ENCODE results near the gene DNER. TPM values are rescaled to one million over a fixed set of nuclear protein-coding genes. Genes with fewer than 3 reads are reported as not detected.
"Not testable (repeated sequence)": the region's sequence is repeated elsewhere in the genome, so short reads cannot be mapped to it uniquely, and the experiment has no call there.

The DNER gene
- total RNA-seq, 2 experiments from 2014 or later = not detected

GRCh38 chr2:229405796-229406195, 308.6 kb downstream of the DNER start:
- DNase-seq = no peak
- Mint-ChIP-seq H3K9me3 (no peaks in the 10 kb centered on the region), H3K36me3 (no peaks in the 10 kb centered on the region), H3K27me3 (no peaks in the 10 kb centered on the region), H3K27ac (no peak overlapping the region), H3K4me3 (no peak overlapping the region), H3K4me1 (no peaks in the 10 kb centered on the region)

- H3K9me3 Mint-ChIP-seq = no peaks in the 10 kb centered on the region
- H3K27ac Mint-ChIP-seq = no peak overlapping the region
- H3K4me1 Mint-ChIP-seq = no peaks in the 10 kb centered on the region
- H3K36me3 Mint-ChIP-seq = no peaks in the 10 kb centered on the region
- no peaks in the 10 kb centered on the region for H3K27me3 Mint-ChIP-seq
- no peak overlapping the region for H3K4me3 Mint-ChIP-seq
- DNase-seq = no peak
Observed at GRCh38 chr2:229403296-229403695, 311.1 kb downstream of the DNER start.

GRCh38 chr2:229401171-229401865, 313.0 kb downstream of the DNER start:
- Mint-ChIP-seq H3K4me3 (no peak overlapping the region), H3K36me3 (no peaks in the 10 kb centered on the region), H3K4me1 (no peaks in the 10 kb centered on the region), H3K27me3 (no peaks in the 10 kb centered on the region), H3K9me3 (peaks cover 10% of the 10 kb centered on the region), H3K27ac (no peak overlapping the region)
- DNase-seq = no peak

DNA sequence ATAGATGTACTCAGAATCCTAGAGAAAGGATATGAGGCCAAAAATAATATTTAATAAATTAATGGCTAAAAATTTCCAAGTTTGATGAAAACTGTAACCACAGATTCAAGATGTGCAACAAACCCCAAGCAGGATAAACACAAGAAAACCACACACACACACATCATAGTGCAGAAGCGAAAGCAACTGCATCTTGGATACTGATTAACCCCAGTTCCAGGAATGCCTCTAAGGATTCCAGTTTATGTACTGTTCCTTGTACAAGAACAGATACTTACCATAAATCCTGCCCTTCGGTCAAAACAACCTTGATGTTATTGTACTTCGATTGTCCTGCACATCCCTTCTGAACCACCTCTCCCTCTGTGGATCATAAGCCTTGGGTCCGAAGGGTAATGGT, 320.4 kb downstream of the DNER start:
- no peaks in the 10 kb centered on the region for H3K27me3 Mint-ChIP-seq
- no peak overlapping the region for H3K4me3 Mint-ChIP-seq
- no peaks in the 10 kb centered on the region for H3K4me1 Mint-ChIP-seq
- H3K9me3 Mint-ChIP-seq = peaks cover 12% of the 10 kb centered on the region
- no peak for DNase-seq
- H3K27ac Mint-ChIP-seq = no peak overlapping the region
- H3K36me3 Mint-ChIP-seq = no peaks in the 10 kb centered on the region

DNA sequence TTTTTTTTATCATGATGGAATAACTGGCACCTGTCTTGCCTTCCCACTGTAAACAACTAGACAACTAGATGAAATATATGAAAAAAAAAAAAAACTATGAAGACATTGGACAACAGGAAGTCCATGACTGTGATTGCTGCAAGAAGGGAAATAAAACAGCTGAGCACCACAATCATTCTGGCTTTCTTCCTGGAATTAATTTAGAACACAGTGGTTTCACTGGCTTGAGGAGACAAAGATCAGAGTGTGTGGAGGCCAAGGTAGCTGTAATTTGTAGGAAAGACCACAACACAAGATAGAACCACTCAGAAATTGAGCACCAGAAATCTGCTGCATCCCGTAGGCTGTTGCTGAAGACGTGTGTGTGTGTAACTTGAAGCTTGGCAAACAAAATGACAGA, 322.2 kb downstream of the DNER start:
- H3K27me3 Mint-ChIP-seq = no peaks in the 10 kb centered on the region
- peaks cover 7% of the 10 kb centered on the region for H3K9me3 Mint-ChIP-seq
- H3K4me1 Mint-ChIP-seq = no peaks in the 10 kb centered on the region
- no peak overlapping the region for H3K4me3 Mint-ChIP-seq
- no peaks in the 10 kb centered on the region for H3K36me3 Mint-ChIP-seq
- H3K27ac Mint-ChIP-seq = no peak overlapping the region
- DNase-seq = no peak

DNA sequence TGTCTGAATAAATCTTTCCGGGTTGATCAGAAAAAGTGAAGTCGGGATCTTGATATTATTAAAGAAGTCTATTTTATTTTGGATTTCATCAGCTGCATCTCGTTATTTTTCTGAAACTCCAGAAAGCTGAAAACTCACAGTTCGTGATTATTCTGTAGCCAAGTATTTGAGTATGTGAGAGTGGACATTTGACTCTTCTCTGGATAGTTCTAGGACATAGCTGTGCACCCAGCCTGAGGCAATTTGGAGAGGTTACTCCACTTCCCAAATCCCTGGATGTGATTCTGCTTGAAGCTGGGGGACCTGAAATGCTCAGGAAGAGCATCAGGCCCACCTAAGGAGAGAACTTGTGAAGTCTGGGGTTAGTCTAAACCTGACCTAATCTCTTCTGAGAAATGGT, 325.6 kb downstream of the DNER start:
- Mint-ChIP-seq H3K27ac (no peak overlapping the region), H3K4me3 (no peak overlapping the region), H3K36me3 (no peaks in the 10 kb centered on the region), H3K27me3 (no peaks in the 10 kb centered on the region), H3K4me1 (no peaks in the 10 kb centered on the region), H3K9me3 (peaks cover 23% of the 10 kb centered on the region)
- no peak for DNase-seq

DNA sequence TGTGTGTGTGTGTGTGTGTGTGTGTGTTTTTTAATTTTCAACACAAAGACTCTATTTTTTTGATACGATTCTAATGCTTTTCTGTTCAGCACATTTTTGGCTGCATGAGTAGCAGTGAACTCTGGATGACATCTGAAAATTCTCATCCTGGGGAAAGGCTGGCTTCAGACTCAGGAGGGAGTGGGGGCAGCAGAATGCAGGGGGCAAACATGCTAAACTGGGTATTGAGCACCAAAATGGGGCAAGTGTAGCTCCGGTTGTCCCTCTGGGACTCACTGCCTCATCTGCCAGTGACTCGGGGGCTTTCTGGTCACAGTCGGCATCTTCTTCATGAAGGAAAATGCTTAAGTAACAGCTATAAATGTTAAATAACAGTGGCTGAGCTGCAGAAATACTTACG, 326.5 kb downstream of the DNER start:
- no peak overlapping the region for H3K27ac Mint-ChIP-seq
- peaks cover 28% of the 10 kb centered on the region for H3K9me3 Mint-ChIP-seq
- no peaks in the 10 kb centered on the region for H3K4me1 Mint-ChIP-seq
- DNase-seq = no peak
- no peaks in the 10 kb centered on the region for H3K36me3 Mint-ChIP-seq
- no peaks in the 10 kb centered on the region for H3K27me3 Mint-ChIP-seq
- no peak overlapping the region for H3K4me3 Mint-ChIP-seq

DNA sequence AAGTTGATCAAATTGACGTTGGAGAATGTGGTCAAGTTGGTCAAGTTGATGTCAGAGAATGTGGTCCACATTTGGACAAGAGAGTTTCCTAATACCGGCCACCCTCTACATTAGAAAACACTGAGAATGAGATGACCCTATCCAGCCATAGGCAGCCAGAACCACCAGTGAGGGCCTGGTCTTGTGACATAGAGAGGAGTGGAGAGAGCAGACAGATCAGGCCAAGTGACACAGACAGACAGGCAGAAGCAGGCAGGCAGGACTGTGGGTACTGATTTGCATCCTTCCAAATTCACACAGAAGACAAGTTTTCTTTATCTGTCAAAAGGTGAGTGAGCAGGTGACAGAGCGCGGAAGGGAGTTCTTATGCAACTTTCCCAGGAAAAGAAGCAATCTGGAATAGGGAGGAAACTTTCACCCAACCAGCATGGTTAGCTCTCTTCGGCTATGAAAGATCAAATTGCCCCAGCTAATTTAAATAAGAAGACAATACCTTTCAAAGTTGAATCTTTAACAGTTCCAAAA, 334.2 kb downstream of the DNER start:
- Mint-ChIP-seq H3K27me3 (no peaks in the 10 kb centered on the region), H3K4me1 (no peaks in the 10 kb centered on the region), H3K9me3 (peaks cover 20% of the 10 kb centered on the region), H3K27ac (no peak overlapping the region), H3K36me3 (no peaks in the 10 kb centered on the region), H3K4me3 (no peak overlapping the region)
- DNase-seq = no peak

- Mint-ChIP-seq H3K9me3 (peaks cover 7% of the 10 kb centered on the region), H3K36me3 (no peaks in the 10 kb centered on the region), H3K27me3 (no peaks in the 10 kb centered on the region), H3K4me3 (no peak overlapping the region), H3K4me1 (no peaks in the 10 kb centered on the region), H3K27ac (no peak overlapping the region)
- no peak for DNase-seq
Observed at GRCh38 chr2:229378386-229378785, 336.0 kb downstream of the DNER start.

DNA sequence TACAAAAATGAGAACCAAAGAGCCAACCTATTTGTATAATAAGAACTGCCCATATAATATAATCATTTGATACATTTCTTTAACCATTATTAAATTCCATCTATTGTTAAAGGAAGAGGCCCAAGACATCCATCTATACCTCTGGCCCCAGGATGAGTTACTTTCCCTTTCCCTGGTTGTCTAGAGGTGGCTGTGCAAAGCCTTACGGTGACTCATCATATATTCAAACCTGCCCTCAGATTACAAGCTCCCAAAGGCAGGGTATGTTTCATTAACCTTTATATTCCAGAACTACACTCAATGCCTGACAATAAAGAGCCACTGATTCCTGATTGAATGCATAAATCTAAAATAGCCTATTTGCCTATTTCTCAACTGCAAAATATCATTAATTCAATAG, 337.5 kb downstream of the DNER start:
- H3K9me3 Mint-ChIP-seq = no peaks in the 10 kb centered on the region
- DNase-seq = no peak
- H3K27ac Mint-ChIP-seq = no peak overlapping the region
- H3K4me1 Mint-ChIP-seq = no peaks in the 10 kb centered on the region
- H3K36me3 Mint-ChIP-seq = no peaks in the 10 kb centered on the region
- no peak overlapping the region for H3K4me3 Mint-ChIP-seq
- no peaks in the 10 kb centered on the region for H3K27me3 Mint-ChIP-seq

DNA sequence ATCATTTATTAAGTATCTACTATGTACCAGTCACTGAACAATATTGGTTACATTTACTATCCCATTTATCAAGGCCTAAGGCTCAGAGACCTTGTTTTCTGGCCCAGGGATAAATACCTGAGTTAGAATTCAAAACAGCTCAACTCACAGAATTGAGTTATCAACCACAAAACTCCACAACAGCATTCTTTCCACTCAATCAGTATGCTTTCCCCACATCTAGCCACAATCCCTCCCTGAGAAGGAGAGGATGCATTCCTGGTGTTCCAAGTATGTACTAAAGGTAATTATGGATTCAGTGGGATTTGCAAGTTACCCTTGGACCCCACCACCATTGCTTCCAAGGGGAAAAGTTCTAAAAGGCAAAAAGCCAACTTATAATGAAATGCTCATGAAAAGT, 339.1 kb downstream of the DNER start:
- Mint-ChIP-seq H3K4me1 (no peaks in the 10 kb centered on the region), H3K36me3 (no peaks in the 10 kb centered on the region), H3K27me3 (no peaks in the 10 kb centered on the region), H3K4me3 (no peak overlapping the region), H3K27ac (no peak overlapping the region), H3K9me3 (no peaks in the 10 kb centered on the region)
- no peak for DNase-seq

GRCh38 chr2:229373311-229373710, 341.0 kb downstream of the DNER start:
- DNase-seq, H3K9me3 Mint-ChIP-seq, H3K27me3 Mint-ChIP-seq, H3K36me3 Mint-ChIP-seq, H3K4me3 Mint-ChIP-seq, H3K27ac Mint-ChIP-seq, H3K4me1 Mint-ChIP-seq: not testable (repeated sequence)

DNA sequence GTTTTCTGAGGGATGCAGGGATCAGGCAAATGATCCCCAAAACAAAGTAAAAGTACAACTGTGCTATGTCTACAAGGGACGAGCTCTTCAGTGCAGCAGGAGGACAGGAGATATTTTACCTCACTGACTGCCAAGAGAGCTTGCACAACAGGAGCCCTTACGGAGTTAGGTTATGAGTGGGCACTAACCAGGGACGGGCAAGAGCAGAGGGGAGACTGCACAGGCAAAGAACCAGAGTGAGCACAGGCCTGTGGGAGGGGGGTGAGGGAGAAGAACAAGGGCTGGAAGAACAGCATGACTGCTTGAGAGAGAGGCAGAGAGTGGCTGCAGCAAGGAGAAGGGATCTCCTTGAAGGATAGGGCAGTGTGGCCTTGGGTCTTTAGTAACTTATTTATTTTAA, 342.1 kb downstream of the DNER start:
- no peaks in the 10 kb centered on the region for H3K9me3 Mint-ChIP-seq
- H3K27ac Mint-ChIP-seq = no peak overlapping the region
- H3K4me1 Mint-ChIP-seq = no peaks in the 10 kb centered on the region
- H3K36me3 Mint-ChIP-seq = no peaks in the 10 kb centered on the region
- no peaks in the 10 kb centered on the region for H3K27me3 Mint-ChIP-seq
- no peak for DNase-seq
- no peak overlapping the region for H3K4me3 Mint-ChIP-seq

DNA sequence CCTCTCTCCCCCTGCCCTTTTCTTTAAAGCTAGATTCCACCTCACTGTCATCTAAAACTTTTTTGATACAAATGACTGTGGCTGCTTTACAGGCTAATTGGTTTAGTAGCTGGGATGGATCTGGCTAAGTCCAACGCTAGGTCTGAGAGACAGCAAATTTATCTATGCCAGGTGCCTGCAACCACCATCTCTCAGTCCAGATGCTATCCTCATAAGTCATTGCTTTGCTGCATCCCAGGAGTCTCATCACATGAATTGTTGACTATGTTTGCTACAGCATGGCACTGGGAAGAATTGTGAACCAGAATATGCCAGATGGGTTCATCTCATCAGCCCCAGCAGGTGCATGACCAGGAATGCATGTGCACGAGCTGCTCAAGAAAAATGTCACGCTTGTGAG, 343.3 kb downstream of the DNER start:
- no peaks in the 10 kb centered on the region for H3K27me3 Mint-ChIP-seq
- no peak for DNase-seq
- H3K36me3 Mint-ChIP-seq = no peaks in the 10 kb centered on the region
- no peak overlapping the region for H3K27ac Mint-ChIP-seq
- H3K9me3 Mint-ChIP-seq = no peaks in the 10 kb centered on the region
- no peak overlapping the region for H3K4me3 Mint-ChIP-seq
- no peaks in the 10 kb centered on the region for H3K4me1 Mint-ChIP-seq

- Mint-ChIP-seq H3K27ac (no peak overlapping the region), H3K9me3 (no peaks in the 10 kb centered on the region), H3K27me3 (no peaks in the 10 kb centered on the region), H3K4me3 (no peak overlapping the region), H3K36me3 (no peaks in the 10 kb centered on the region), H3K4me1 (no peaks in the 10 kb centered on the region)
- no peak for DNase-seq
Observed at GRCh38 chr2:229370509-229370908, 343.8 kb downstream of the DNER start.

DNA sequence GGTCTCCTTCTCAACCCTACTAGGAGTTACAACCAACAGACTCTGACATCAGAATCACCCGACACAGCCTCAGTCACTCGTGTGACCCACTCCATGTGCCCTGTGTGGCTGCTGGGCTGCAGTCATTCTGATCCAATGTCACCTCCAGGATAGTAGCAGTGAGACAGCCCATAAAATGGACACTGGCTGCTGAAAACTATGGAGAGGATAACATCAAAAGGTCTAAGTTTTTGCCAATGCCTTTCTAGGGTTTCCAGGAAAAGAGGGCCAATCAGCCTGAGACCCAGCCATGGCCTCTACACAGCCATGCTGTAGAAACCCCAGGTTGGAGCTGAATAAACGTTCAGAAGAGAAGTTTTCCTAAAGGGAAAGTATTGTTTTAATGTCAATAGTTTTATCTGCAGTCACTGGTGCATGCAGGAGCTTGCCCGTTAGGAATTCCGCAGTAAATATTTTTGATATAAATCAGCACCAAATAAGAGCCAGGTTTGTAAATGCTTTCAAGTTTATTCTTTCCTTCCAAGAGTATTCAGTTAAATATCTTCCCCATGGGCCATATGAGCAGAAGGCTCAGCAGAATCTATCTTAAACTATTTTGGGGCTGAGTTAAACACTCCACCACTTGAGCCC, 351.1 kb downstream of the DNER start:
- Mint-ChIP-seq H3K9me3 (no peaks in the 10 kb centered on the region), H3K27me3 (peaks cover 3% of the 10 kb centered on the region), H3K36me3 (no peaks in the 10 kb centered on the region), H3K27ac (no peak overlapping the region), H3K4me3 (no peak overlapping the region), H3K4me1 (no peaks in the 10 kb centered on the region)
- no peak for DNase-seq

Data from activated naive CD8-positive, alpha-beta T cell treated with anti-CD3 and anti-CD28 coated beads for 36 hours (primary cell).